Upper lobe of left lung (tissue), 4 donors: ENCODE measurements around the gene P3R3URF.
"Not testable (repeated sequence)": the region's sequence is repeated elsewhere in the genome, so short reads cannot be mapped to it uniquely, and the experiment has no call there.

Source experiments
- POLR2A ChIP-seq, 4 donors: fragments of 450-650 bp; IDR thresholded peaks; one replicate each; pipeline ENCODE4 v1.5.1; 2016 to 2017; ENCODE audit warnings: antibody characterized with exemption in 4 of 4, mild to moderate bottlenecking in 2 of 4
- TF ChIP-seq, protein P1 (sequence below), 6 experiments: fragments of 450-650 bp in 4 of 6; fragments of 200-600 bp in 2 of 6; sonication (generic) in 2 of 6; IDR thresholded peaks; one replicate each; pipeline ENCODE4 v1.5.1; 2016 to 2019; ENCODE audit warnings: antibody characterized with exemption in 6 of 6

GRCh38 chr1:46223055-46223454, 46.8 kb upstream of the P3R3URF start:
- TF ChIP-seq, protein P1, sequence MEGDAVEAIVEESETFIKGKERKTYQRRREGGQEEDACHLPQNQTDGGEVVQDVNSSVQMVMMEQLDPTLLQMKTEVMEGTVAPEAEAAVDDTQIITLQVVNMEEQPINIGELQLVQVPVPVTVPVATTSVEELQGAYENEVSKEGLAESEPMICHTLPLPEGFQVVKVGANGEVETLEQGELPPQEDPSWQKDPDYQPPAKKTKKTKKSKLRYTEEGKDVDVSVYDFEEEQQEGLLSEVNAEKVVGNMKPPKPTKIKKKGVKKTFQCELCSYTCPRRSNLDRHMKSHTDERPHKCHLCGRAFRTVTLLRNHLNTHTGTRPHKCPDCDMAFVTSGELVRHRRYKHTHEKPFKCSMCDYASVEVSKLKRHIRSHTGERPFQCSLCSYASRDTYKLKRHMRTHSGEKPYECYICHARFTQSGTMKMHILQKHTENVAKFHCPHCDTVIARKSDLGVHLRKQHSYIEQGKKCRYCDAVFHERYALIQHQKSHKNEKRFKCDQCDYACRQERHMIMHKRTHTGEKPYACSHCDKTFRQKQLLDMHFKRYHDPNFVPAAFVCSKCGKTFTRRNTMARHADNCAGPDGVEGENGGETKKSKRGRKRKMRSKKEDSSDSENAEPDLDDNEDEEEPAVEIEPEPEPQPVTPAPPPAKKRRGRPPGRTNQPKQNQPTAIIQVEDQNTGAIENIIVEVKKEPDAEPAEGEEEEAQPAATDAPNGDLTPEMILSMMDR (IDR thresholded peaks at IDR 0.05) = not testable (repeated sequence)
- TF ChIP-seq POLR2A (IDR thresholded peaks at IDR 0.05) = not testable (repeated sequence)
